Measurements from ENCODE around the gene ELP2. TPM values are rescaled to one million over a fixed set of nuclear protein-coding genes. Genes with fewer than 3 reads are reported as not detected.

Gene ELP2
- total RNA-seq, 4 donors from 2014 or later = 46.1 to 82.4 (median 67.4) TPM

DNA sequence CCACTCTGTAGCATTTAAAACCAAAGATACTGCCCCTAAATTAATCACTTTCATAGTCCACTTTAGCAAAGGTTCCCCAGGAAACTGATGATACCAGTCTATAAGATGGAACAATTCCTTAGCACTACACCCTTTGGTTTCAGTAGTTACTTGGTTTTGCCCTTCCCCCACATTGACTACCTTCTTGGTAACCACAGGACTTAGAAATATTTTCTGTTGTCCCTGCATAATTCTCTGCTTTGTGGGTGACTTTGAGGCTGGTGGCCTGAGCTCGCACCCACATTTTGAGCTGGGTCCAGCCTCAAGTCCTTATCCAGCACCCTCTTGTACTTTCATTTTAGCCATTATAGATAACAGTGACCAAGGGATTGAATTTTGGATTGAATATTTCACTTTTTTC lies 23.1 kb downstream of the ELP2 start:
- 92 to 100% methylated on average over 1 of the region's 1 CpG for WGBS, 2 donors
- peaks cover 2 to 95% (median 4%) of the 10 kb centered on the region in 3 donors for H3K36me3 ChIP-seq
- peaks cover 0 to 11% (median 0%) of the 10 kb centered on the region in 4 donors for H3K4me1 ChIP-seq
- no peak for DNase-seq (ENCODE audit: low spot score in 2 of 2)
- no peaks in the 10 kb centered on the region for H3K27me3 ChIP-seq
- no peaks in the 10 kb centered on the region for H3K9me3 ChIP-seq
- no peak overlapping the region for H3K4me3 ChIP-seq
- no peak for TF ChIP-seq EP300 (IDR thresholded peaks at IDR 0.05)
- TF ChIP-seq, protein P1, sequence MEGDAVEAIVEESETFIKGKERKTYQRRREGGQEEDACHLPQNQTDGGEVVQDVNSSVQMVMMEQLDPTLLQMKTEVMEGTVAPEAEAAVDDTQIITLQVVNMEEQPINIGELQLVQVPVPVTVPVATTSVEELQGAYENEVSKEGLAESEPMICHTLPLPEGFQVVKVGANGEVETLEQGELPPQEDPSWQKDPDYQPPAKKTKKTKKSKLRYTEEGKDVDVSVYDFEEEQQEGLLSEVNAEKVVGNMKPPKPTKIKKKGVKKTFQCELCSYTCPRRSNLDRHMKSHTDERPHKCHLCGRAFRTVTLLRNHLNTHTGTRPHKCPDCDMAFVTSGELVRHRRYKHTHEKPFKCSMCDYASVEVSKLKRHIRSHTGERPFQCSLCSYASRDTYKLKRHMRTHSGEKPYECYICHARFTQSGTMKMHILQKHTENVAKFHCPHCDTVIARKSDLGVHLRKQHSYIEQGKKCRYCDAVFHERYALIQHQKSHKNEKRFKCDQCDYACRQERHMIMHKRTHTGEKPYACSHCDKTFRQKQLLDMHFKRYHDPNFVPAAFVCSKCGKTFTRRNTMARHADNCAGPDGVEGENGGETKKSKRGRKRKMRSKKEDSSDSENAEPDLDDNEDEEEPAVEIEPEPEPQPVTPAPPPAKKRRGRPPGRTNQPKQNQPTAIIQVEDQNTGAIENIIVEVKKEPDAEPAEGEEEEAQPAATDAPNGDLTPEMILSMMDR (IDR thresholded peaks at IDR 0.05) = no peak
- H3K27ac ChIP-seq = peak overlapping the region in 2 of 4 donors; percentile 1 to 17

DNA sequence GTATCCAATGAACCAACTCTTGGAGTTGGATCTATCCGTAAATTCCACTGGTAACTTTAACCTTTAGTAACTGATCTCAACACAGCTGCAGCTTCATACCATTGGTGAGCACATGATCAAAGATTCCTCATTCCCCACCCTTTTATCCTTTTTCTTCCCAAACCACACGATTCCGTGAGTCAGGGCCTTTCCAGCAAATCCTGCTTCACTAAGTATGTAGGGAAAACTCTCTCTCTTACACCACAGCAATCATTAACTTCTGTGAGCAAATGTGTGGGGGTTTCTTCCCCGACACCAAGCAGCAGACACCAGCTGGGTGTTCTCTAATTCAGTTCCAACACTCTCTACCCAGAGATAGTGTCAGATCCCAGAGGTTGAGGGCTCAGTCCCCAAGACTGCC lies 23.5 kb downstream of the ELP2 start:
- no peak for DNase-seq (ENCODE audit: low spot score in 2 of 2)
- 71 to 80% methylated on average over 4 of the region's 4 CpGs for WGBS, 2 donors
- TF ChIP-seq EP300 (IDR thresholded peaks at IDR 0.05) (peak in 1 of 2 donors; percentile 19), POLR2A (IDR thresholded peaks at IDR 0.05) (no peak)
- Histone ChIP-seq H3K9me3 (no peaks in the 10 kb centered on the region), H3K4me1 (peaks cover 0 to 11% (median 0%) of the 10 kb centered on the region in 4 donors), H3K4me3 (no peak overlapping the region), H3K27ac (peak overlapping the region in 2 of 4 donors; percentile 36 to 69), H3K36me3 (peaks cover 2 to 95% (median 4%) of the 10 kb centered on the region in 3 donors), H3K27me3 (no peaks in the 10 kb centered on the region)

DNA sequence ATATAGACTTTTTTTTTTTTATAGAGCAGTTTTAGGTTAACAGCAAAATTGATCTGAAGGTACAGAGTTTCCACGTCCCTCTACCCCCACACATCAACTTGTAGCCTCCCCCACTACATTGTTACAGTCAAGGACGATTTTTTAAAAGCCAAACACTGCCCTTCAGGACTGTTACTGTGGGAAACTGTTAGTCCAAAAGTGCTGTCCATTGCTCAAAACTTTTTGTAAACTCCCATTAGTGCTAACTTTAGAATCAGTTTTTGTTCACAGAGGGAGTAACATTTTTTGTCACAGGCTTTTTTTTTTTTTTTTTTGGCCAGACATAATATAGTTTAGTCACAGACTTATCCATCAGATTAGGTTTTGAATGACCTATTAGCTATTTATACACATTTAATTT lies 24.1 kb downstream of the ELP2 start:
- WGBS, 2 donors = 59 to 80% methylated on average over 2 of the region's 2 CpGs

DNA sequence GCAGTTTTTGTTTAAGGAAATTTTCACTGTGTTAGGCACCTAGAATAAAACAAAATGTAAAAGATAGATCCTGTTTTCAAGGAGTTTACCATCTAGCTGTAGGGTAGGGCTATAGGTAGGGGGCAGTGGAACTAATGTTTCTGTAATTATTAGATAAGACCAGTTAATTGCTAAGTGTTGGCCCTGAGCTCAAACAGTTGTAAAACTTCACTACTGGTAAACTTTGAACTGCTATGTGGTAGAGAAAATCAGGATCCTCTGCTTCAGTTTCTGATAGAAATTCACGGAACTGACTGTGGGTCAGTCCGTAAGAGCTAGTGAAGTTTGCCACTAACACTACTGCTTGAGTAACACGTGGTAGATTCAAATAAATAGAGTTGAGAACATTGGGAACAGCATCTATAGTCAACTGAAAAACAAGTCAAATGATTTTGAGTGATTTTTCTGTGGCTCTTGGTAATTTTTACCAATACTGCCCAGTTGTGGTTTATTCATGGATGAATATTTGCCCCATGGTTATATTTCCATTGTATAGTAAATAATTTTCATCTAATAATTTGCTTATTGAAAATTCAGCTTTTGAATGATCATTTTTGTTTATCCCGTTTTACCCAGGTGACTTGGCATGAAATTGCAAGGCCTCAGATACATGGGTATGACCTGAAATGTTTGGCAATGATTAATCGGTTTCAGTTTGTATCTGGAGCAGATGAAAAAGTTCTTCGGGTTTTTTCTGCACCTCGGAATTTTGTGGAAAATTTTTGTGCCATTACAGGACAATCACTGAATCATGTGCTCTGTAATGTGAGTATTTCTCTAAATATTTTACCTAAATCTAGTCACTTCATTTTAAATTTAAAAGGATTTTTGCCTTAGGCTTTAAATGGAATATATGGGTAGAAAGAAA lies 26.4 kb downstream of the ELP2 start:
- H3K4me3 ChIP-seq = no peak overlapping the region
- peaks cover 0 to 11% (median 0%) of the 10 kb centered on the region in 4 donors for H3K4me1 ChIP-seq
- no peak overlapping the region for H3K27ac ChIP-seq
- 94 to 95% methylated on average over 7 of the region's 7 CpGs for WGBS, 2 donors
- no peaks in the 10 kb centered on the region for H3K27me3 ChIP-seq
- TF ChIP-seq POLR2A (IDR thresholded peaks at IDR 0.05) (no peak), EP300 (IDR thresholded peaks at IDR 0.05) (no peak)
- TF ChIP-seq, protein P1 (IDR thresholded peaks at IDR 0.05) = no peak
- H3K9me3 ChIP-seq = no peaks in the 10 kb centered on the region
- peaks cover 0 to 96% (median 8%) of the 10 kb centered on the region in 3 donors for H3K36me3 ChIP-seq
- no peak for DNase-seq (ENCODE audit: low spot score in 2 of 2)

More for the DNA sequence above, 24.1 kb downstream of the ELP2 start:
- no peaks in the 10 kb centered on the region for H3K27me3 ChIP-seq
- H3K36me3 ChIP-seq = peaks cover 0 to 95% (median 1%) of the 10 kb centered on the region in 3 donors
- no peaks in the 10 kb centered on the region for H3K9me3 ChIP-seq
- TF ChIP-seq EP300 (IDR thresholded peaks at IDR 0.05) (no peak), POLR2A (IDR thresholded peaks at IDR 0.05) (no peak)
- TF ChIP-seq, protein P1 (IDR thresholded peaks at IDR 0.05) = no peak
- peak overlapping the region in 2 of 4 donors; percentile 36 to 69 for H3K27ac ChIP-seq
- H3K4me1 ChIP-seq = peaks cover 0 to 11% (median 0%) of the 10 kb centered on the region in 4 donors
- DNase-seq (ENCODE audit: low spot score in 2 of 2) = no peak
- no peak overlapping the region for H3K4me3 ChIP-seq

DNA sequence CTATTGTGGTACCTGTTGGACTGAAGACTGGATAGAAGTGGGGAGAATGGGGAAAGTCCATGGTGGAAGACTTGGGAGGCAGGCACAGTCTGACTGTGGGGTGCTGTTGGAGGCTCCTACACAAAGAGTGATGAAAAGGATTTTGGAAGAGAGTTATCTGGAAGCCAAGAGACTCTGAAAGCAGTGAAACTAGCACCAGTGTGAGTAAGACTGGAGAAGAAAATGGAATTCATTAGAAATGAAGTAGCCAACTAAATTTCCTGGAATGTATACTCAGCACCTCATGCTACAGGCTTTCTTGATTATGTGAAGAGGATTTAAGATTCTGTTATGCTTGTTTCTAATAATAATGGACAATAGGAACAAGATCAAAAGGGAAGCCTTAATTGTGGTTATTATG lies 27.7 kb downstream of the ELP2 start:
- no peaks in the 10 kb centered on the region for H3K9me3 ChIP-seq
- no peak overlapping the region for H3K27ac ChIP-seq
- no peak overlapping the region for H3K4me3 ChIP-seq
- H3K36me3 ChIP-seq = peaks cover 0 to 96% (median 8%) of the 10 kb centered on the region in 3 donors
- no peaks in the 10 kb centered on the region for H3K27me3 ChIP-seq
- TF ChIP-seq, protein P1 (IDR thresholded peaks at IDR 0.05) = no peak
- TF ChIP-seq POLR2A (IDR thresholded peaks at IDR 0.05) = no peak
- TF ChIP-seq EP300 (IDR thresholded peaks at IDR 0.05) = no peak
- DNase-seq (ENCODE audit: low spot score in 2 of 2) = no peak
- H3K4me1 ChIP-seq = peaks cover 0 to 11% (median 0%) of the 10 kb centered on the region in 4 donors
